ENCODE results near the gene DVL2.
"Not testable (repeated sequence)": the region's sequence is repeated elsewhere in the genome, so short reads cannot be mapped to it uniquely, and the experiment has no call there.

The DVL2 gene

DNA sequence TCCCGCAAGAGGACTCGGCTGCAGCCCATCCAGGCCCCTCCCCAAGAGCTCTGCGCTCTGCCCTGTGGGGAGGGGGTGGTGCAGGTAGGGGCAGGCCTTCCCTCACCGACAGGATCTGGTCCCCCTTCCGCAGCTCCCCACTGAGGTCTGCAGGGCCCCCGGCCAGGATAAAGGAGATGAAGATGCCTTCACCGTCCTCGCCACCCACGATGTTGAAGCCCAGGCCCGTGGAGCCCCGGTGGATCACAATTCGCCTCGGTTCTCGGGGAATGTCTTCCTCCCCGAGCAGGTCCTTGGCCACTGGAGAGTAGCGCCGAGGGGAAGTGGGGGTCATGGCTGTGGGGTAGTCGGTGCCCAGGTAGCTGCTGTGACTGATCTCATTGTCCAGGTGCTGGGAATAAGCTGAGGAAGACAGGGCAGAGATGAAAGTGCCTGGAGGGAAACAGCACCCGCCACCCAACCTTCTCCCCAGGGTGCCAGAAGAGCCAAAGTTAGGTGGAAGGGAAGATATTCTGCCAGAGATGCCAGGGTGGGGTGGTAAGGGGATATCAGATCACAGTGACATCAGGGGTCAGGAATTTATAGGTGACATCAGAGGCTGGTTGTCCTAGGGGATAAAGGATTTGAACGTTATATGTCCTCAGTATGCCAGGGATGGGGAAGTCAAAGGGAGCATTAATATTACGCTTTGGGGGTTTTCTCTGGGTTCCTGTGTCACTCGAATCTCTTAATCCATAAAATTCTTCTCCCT is 37.5 kb downstream of the DVL2 start:
- DNase-seq (ENCODE audit: low read depth): no peak

DNA sequence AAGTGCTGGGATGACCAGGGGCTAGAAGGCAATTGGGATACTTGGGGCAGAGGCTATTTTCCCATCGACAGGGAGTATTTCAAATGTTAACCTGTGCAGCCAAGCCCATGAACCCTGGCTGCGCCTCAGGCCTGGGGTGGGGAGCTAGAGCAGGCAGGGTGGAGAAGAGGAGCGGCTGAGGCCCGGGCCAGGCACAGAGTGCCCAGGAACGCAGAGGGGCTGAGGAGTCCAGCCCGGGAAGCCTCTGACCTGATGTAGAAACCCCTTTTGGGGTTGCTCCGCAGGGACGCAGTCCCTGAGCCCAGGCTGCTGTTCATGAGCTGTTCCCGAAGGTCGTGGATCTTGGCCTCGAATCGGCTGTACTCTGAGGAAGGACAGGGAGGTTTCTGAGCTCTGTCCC is 38.3 kb downstream of the DVL2 start:
- DNase-seq (ENCODE audit: low read depth): no peak

DNA sequence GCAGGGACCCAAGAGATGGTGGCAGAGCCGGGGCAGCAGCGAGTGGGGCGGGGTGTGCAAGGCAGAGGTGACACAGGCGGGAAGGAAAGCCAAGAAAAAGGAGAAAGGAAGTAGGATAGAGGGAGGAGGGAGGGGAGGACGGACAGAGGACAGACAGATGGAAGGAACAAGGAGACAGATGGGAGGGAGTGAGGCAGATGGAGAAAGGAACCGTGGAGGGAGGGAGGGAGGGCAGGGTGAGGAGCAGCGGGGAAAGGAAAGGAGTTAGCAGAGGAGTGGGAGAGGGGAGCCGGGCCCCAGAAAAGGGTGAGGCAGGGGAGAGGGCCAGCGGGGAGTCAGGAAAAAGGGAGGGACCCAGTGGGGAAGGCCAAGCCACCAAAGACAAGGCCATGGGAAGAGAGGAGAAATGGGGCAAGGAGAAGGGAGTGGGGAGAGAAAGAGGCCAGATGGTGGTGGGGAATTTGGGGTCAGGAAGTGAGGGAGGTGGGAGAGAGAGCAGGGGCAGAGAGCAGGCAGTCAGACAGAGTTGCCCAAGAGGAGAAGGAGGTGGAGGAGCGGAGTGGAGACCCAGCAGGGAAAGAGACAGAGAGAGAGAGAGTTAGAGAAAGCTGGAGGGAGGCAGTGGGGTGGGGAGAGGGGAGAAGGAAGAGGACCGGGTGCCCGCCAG is 41.9 kb downstream of the DVL2 start:
- no peak for DNase-seq (ENCODE audit: low read depth)

GRCh38 chr17:7191571-7192270 is 42.6 kb downstream of the DVL2 start:
- DNase-seq (ENCODE audit: low read depth): no peak

DNA sequence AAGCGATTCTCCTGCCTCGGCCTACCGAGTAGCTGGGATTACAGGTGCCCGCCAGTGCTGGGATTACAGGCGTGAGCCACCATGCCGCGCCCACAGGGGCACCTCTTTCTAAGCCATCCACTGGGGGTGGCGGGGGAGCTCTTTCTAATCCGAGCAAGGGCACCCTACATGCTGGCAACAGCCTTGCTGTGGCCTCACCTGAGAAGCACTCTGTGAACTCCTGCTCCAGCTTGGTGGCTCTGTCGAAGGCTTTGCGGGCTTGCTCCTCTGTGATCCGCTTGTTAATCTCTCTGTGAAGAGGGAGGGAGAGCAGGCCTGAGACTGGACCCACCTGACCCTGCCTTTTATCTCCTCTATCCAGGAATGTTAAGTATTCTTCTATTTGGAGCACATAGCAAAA is 43.2 kb downstream of the DVL2 start:
- no peak for DNase-seq (ENCODE audit: low read depth)

- no peak for DNase-seq (ENCODE audit: low read depth)
Observed at GRCh38 chr17:7190276-7190917, 43.9 kb downstream of the DVL2 start.

DNA sequence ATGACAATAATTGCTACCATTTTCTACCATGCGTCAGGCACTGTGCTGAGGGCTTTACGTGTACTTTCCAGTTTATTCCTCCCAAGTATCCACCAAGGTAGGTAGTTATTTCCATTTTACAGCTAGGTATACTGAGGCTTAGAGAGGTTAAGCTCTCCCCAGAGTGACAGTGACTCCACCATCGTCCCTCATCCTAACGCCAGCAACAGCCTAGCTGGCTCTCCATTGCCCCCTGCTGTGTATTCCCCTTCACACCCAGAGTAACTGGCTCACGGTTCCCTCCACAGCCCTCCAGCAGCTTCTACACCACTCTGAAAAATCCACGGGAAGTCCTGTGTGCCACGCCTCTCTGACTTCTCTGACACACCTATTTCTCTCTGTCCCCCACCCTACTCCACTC is 48.1 kb downstream of the DVL2 start:
- no peak for DNase-seq (ENCODE audit: low read depth)

DNA sequence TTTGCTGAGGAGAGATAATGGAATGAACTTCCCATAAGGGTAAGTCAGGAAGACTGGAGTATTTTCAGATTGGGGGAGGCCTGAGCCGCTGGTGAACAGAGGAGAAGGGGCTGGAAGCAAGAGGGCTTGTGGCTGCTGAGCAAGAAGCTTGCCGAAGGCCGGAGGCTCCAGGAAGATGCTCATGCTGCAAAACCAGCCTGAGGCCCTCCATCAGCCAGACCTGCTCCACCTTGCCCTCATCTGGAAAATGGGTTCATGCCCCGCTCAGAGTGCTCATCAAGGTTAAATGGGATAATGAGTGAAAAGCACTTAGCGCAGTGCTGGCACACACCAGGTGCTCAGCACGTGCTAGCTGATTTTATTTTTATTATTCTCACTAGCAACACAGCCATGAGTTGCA is 49.7 kb downstream of the DVL2 start:
- no peak for DNase-seq (ENCODE audit: low read depth)

- DNase-seq (ENCODE audit: low read depth): no peak
Observed at GRCh38 chr17:7184091-7184488, 50.2 kb downstream of the DVL2 start.

GRCh38 chr17:7183433-7184090 is 50.8 kb downstream of the DVL2 start:
- DNase-seq (ENCODE audit: low read depth): no peak

DNA sequence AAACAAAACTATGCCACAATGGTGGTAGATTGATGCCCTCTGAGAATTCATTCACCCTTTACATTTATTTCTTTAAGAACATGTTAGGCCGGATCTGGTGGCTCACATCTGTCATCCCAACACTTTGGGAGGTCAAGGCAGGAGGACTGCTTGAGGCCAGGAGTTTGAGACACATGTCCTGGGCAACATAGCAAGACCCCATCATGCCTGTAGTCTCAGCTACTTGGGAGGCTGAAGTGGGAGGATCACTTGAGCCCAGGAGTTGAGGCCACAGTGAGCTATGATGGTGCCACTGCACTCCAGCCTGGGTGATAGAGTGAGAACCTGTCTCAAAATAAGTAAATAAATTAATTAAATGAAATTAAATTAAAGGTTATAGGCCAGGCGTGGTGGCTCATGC is 52.2 kb downstream of the DVL2 start:
- DNase-seq (ENCODE audit: low read depth): not testable (repeated sequence)

DNA sequence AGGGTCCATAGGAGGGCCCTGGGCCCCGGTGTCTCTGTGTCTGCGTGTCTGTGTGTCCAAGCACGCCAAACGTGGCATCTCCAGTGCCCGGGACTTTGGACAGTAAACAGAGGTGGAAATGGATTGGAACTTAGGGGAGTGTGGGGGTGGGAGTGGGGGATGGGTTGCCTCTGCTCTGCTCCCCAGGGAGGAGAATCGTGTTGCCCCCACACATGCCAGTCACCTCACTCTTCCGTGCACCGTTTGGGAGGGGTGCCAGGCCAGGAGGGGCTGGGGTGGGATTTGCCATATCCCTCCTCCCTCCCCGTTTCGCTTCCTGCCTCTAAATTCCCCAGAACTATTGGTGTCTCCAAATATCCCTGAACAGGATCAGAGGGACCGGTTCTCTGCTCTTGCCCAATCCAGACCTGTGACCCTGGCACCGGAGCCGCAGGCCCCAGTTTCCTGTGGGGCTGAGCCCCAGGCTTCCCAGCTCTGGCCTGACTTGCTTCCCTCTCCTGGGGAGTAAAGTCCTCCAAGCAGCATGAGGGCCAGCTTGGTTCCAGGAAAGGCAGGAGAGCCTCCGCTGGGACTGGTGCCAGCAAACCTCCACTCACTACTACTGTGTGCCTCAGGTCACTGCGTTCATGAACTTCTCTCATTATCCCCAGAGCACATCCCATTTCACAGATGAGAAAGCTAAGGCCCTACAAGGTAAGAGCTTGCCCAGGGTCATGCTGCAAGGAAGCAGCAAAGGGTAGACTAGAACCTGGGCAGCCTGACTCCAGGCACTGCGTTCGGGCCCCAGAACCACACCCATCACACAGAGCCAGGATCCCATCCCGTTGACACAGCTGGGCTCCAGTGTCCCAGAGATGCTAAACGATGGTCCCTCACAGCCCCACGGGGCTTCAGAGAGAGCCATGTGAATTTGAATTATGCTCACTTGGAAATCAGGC is 54.7 kb downstream of the DVL2 start, which contains the start of gene ASGR1:
Gene ASGR1, minus strand, starts transcription at position 54 of the 938 bp plus-strand sequence. CDS start 807 bp downstream, outside the sequence.
- DNase-seq (ENCODE audit: low read depth): no peak

DNA sequence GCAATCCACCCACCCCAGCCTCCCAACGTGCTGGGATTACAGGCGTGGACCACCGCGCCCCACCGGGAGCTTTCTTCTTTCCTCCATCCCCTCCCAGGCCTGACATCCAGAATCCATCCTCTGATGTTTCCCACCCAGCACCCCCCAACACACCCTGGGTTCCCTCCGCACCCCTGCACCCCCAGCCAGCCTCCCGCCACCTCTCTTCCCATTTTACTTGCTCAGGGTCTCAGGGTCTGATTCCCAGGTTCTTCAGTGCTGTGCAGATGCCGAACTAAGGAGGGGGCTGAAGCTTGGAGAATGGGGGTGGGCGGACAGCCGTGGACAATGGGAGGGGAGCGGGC is 55.4 kb downstream of the DVL2 start:
- DNase-seq (ENCODE audit: low read depth): no peak

GRCh38 chr17:7177954-7178477 is 56.3 kb downstream of the DVL2 start:
- no peak for DNase-seq (ENCODE audit: low read depth)

DNA sequence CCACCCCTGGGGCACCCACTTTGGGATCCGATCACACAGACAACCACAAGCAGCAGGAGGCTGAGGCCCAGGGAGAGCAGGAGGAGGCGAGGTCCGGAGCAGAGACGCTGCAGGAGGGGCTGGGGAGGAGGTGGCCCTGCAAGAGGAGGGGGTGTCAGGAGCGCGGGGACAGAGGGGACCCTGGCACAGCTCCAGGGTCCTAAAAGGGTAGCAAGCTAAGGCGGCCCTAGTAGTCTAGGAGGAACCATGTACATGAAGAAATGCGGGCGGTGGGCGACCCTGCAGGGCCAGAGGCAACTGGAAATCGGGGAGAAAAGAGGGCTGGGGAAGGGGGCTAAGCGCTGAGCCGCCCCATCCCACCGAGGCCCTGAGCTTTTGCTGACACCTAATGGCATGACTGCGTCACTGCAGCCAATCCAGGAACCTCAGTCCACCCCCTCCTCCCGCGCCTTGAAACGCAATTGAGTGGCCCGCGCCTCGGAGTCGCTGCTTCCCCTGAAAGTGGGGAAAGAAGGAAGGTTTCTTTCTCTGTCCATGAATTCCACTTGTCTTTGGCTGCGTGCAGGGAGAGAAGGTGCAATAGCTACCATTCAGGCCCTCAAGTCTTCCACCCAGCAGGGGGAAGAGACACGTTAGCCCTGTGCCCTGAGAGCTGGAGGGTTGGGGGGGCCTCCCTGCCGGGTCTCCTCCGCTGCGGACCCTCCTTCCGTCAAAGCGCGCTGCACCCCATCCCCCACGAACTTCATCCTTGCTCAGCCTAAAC is 56.9 kb downstream of the DVL2 start:
- peak; percentile 41 for DNase-seq (ENCODE audit: low read depth)

DNA sequence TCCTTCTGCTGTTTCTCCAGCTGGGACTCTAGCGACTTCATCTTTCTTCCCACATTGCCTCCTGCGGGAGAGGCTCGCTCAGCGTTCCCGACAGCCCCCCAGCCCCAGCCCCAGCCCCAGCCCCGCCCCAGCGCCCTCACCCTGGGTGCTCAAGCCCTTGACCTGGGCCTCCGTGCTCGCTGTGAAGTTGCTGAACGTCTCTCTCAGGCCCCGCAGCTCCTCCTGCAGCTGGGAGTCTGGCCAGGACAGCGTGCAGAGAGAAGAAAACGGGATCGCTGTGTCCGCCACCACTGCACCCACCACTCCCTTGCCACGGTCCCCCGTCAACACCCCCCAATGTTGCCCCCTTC is 57.5 kb downstream of the DVL2 start:
- DNase-seq (ENCODE audit: low read depth): no peak

DNA sequence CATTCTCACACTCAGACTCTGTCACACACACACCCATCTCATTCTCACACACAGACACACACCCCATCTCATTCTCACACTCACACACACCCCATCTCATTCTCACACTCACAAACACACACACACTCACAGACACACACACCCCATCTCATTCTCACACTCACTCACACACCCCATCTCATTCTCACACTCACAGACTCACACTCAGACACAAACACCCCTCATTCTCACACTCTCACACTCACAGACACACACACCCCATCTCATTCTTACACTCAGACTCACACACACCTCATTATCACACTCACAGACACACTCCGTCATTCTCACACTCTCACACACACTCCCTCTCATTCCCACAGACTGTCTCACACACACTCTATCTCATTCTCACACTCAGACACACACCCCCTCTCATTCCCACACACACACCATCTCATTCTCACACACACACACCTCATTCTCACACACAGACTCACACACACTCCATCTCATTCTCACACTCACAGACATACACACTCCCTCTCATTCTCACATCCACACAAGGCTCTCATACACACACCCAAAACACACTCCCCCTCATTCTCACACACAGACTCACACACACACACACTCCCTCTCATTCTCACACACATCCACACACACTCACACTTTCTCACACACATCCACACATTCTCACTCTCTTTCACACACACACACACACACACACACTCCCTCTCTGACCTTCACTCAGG is 58.0 kb downstream of the DVL2 start:
- DNase-seq (ENCODE audit: low read depth): no peak
